ENCODE results near the gene CLCNKB.
A peak's percentile ranks its signal among the peaks of the same experiment; 100 is the strongest.

Gene CLCNKB

DNA sequence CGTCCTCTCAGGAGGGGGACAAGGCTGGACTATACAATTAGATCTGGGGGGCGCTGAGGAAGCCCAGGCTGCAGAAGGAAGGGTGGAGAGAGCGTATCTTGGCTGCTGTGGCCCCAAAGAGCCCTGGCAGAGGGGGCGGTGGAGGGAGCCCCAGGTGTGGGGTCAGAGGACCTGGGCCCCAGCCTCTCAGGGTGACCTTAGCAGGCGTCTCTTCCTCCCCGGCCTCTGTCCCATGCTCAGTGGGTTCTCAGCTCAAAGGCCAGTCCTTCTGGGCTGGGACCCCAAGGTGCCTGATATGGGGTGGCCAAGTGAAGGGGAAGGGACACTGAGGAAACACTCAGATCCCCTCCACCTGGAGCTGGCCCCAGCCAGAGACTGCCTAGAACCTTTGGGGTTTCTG is 28.0 kb downstream of the CLCNKB start:
- no peak for ATAC-seq
- TF ChIP-seq ZNF565 (CRISPR knock-in tag; conservative IDR thresholded peaks at IDR 0.05; ENCODE audit: low read depth), result no peak

DNA sequence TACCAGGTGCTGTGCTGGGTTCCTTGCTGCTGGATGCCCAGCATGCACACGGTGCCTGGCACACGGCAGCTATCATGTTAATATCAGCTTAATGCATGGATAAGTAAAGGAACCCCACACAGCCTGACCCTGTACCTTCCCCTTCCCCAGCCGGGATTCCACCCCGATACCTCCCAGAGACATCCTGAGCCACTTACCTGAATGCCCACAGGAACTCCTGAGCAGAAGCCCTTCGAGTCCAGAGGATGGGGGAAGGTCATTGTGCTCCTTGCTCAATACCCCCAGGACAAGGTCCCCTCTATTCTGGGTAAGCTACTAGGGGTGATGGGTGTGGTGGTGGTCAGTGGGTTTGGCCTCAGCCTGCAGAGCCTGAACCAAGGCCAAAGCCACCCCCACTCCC is 28.5 kb downstream of the CLCNKB start:
- ATAC-seq, result no peak
- no peak for TF ChIP-seq ESRRG (CRISPR knock-in tag; IDR thresholded peaks at IDR 0.05)
- TF ChIP-seq, protein P1, sequence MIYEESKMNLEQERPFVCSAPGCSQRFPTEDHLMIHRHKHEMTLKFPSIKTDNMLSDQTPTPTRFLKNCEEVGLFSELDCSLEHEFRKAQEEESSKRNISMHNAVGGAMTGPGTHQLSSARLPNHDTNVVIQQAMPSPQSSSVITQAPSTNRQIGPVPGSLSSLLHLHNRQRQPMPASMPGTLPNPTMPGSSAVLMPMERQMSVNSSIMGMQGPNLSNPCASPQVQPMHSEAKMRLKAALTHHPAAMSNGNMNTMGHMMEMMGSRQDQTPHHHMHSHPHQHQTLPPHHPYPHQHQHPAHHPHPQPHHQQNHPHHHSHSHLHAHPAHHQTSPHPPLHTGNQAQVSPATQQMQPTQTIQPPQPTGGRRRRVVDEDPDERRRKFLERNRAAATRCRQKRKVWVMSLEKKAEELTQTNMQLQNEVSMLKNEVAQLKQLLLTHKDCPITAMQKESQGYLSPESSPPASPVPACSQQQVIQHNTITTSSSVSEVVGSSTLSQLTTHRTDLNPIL (CRISPR knock-in tag; IDR thresholded peaks at IDR 0.05; ENCODE audit: low read depth), result no peak
- no peak for TF ChIP-seq SNAI2 (CRISPR knock-in tag; IDR thresholded peaks at IDR 0.05)
- TF ChIP-seq BACH2 (CRISPR knock-in tag; IDR thresholded peaks at IDR 0.05; ENCODE audit: borderline replicate concordance), result no peak
- TF ChIP-seq ZNF70 (CRISPR knock-in tag; IDR thresholded peaks at IDR 0.05), result no peak
- no peak for TF ChIP-seq TOX (CRISPR knock-in tag; IDR thresholded peaks at IDR 0.05; ENCODE audit: borderline replicate concordance)
- no peak for TF ChIP-seq ISL1 (CRISPR knock-in tag; IDR thresholded peaks at IDR 0.05)
- TF ChIP-seq GLIS3 (CRISPR knock-in tag; IDR thresholded peaks at IDR 0.05), result no peak
- no peak for TF ChIP-seq ZC3H10 (CRISPR knock-in tag; IDR thresholded peaks at IDR 0.05)
- TF ChIP-seq ZNF565 (CRISPR knock-in tag; conservative IDR thresholded peaks at IDR 0.05; ENCODE audit: low read depth), result no peak

DNA sequence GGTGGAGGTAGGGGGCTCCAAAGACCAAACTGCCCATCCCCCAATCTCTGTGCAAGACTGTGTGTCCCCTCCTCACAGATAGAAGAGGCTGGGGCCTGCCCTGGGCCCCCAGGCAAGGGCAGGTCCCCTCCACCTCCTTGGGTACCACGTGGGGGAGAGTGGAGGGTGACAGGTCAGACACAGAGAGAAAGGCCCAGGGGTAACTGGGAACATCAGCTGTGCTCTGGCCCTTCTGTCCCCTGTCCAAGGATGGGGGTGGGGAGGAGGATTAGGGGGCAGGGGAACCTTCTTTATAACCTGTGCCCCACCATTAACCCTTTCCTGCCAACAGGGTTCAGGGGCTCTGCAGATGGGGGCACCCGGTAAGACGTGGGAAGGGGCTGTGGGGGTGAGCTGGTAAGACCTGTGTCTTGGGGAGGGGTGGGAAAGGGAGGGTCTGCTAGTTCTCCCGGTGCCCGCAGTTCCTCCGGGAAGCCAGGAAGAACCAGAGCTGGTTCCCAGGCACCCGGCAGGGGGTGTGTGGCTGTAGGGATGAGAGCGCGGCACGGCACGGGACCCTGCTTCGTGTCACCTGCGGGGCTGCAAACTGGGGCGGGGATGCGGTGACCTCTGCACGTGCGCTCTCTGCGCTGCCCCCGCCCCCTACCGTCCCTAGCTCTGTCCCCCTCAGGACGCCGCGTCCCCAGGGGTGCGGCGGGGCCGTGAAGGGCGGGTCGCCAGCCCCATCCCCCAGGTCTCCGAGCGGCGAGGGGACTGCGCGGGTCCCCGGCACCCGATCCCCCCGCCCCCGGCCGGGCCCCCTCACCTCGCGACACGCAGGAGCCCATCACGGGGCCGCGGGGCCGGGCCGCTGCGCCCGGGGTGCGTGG is 29.3 kb downstream of the CLCNKB start:
- TF ChIP-seq PPARA (CRISPR knock-in tag; IDR thresholded peaks at IDR 0.05; ENCODE audit: borderline replicate concordance) (no peak), ZNF70 (CRISPR knock-in tag; IDR thresholded peaks at IDR 0.05) (no peak), ZFP3 (CRISPR knock-in tag; IDR thresholded peaks at IDR 0.05) (no peak), TOX (CRISPR knock-in tag; IDR thresholded peaks at IDR 0.05; ENCODE audit: borderline replicate concordance) (no peak), SNAI2 (CRISPR knock-in tag; IDR thresholded peaks at IDR 0.05) (no peak), TCF4 (CRISPR knock-in tag; IDR thresholded peaks at IDR 0.05; ENCODE audit: borderline replicate concordance) (no peak), ZNF8 (CRISPR knock-in tag; IDR thresholded peaks at IDR 0.05) (no peak), CSDC2 (CRISPR knock-in tag; IDR thresholded peaks at IDR 0.05) (no peak)
- ATAC-seq, result no peak

DNA sequence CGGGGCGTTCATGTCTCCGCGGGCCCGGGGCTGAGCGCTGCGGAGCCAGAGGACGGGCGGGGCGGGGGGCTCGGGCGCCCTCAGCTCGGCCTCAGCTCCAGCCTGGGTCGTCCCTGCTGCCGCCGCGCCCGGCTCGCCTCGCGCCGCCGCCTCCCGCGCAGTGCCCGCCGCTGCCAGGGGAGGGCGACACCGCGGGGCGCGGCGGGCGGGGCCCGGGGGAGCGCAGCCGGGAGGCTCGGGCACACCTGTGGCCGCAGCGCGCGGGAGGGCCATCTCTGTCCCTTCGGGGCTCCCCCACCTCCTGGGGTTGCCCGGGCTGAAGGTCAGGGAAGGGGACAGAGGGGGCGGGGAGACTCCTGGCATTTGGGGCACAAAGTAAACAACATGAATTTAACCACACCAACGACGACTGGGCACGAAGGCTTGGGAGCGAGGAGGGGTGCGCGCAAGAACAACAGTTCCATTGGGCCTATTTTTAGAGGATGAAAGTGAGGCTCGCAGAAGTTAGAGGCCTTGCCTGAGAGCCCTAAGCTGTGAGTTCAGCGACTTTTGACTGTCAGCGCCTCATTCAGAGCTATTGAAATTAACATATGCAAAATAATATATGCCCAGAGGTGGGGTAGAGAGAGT is 30.0 kb downstream of the CLCNKB start, which contains the start of gene FAM131C:
Gene FAM131C (minus strand): TSS at position 162 of the 630 bp plus-strand sequence. CDS start 209 bp downstream, outside the sequence.
- TF ChIP-seq ZNF70 (CRISPR knock-in tag; IDR thresholded peaks at IDR 0.05) (no peak), ZFP30 (CRISPR knock-in tag; IDR thresholded peaks at IDR 0.05) (no peak), PPARA (CRISPR knock-in tag; IDR thresholded peaks at IDR 0.05; ENCODE audit: borderline replicate concordance) (no peak), ZFP3 (CRISPR knock-in tag; IDR thresholded peaks at IDR 0.05) (no peak), CSDC2 (CRISPR knock-in tag; IDR thresholded peaks at IDR 0.05) (no peak), SNAI2 (CRISPR knock-in tag; IDR thresholded peaks at IDR 0.05) (no peak), ZC3H10 (CRISPR knock-in tag; IDR thresholded peaks at IDR 0.05) (no peak), TCF4 (CRISPR knock-in tag; IDR thresholded peaks at IDR 0.05; ENCODE audit: borderline replicate concordance) (no peak), TOX (CRISPR knock-in tag; IDR thresholded peaks at IDR 0.05; ENCODE audit: borderline replicate concordance) (no peak), ISL1 (CRISPR knock-in tag; IDR thresholded peaks at IDR 0.05) (no peak), ESRRG (CRISPR knock-in tag; IDR thresholded peaks at IDR 0.05) (no peak), ZNF8 (CRISPR knock-in tag; IDR thresholded peaks at IDR 0.05) (no peak), OSR1 (CRISPR knock-in tag; IDR thresholded peaks at IDR 0.05) (no peak), ZNF565 (CRISPR knock-in tag; conservative IDR thresholded peaks at IDR 0.05; ENCODE audit: low read depth) (no peak), GLIS3 (CRISPR knock-in tag; IDR thresholded peaks at IDR 0.05) (no peak)
- TF ChIP-seq, protein P2, sequence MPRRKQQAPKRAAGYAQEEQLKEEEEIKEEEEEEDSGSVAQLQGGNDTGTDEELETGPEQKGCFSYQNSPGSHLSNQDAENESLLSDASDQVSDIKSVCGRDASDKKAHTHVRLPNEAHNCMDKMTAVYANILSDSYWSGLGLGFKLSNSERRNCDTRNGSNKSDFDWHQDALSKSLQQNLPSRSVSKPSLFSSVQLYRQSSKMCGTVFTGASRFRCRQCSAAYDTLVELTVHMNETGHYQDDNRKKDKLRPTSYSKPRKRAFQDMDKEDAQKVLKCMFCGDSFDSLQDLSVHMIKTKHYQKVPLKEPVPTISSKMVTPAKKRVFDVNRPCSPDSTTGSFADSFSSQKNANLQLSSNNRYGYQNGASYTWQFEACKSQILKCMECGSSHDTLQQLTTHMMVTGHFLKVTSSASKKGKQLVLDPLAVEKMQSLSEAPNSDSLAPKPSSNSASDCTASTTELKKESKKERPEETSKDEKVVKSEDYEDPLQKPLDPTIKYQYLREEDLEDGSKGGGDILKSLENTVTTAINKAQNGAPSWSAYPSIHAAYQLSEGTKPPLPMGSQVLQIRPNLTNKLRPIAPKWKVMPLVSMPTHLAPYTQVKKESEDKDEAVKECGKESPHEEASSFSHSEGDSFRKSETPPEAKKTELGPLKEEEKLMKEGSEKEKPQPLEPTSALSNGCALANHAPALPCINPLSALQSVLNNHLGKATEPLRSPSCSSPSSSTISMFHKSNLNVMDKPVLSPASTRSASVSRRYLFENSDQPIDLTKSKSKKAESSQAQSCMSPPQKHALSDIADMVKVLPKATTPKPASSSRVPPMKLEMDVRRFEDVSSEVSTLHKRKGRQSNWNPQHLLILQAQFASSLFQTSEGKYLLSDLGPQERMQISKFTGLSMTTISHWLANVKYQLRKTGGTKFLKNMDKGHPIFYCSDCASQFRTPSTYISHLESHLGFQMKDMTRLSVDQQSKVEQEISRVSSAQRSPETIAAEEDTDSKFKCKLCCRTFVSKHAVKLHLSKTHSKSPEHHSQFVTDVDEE (CRISPR knock-in tag; IDR thresholded peaks at IDR 0.05), result no peak
- TF ChIP-seq, protein P3, sequence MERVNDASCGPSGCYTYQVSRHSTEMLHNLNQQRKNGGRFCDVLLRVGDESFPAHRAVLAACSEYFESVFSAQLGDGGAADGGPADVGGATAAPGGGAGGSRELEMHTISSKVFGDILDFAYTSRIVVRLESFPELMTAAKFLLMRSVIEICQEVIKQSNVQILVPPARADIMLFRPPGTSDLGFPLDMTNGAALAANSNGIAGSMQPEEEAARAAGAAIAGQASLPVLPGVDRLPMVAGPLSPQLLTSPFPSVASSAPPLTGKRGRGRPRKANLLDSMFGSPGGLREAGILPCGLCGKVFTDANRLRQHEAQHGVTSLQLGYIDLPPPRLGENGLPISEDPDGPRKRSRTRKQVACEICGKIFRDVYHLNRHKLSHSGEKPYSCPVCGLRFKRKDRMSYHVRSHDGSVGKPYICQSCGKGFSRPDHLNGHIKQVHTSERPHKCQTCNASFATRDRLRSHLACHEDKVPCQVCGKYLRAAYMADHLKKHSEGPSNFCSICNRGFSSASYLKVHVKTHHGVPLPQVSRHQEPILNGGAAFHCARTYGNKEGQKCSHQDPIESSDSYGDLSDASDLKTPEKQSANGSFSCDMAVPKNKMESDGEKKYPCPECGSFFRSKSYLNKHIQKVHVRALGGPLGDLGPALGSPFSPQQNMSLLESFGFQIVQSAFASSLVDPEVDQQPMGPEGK (CRISPR knock-in tag; IDR thresholded peaks at IDR 0.05; ENCODE audit: borderline replicate concordance), result no peak
- TF ChIP-seq, protein P4, sequence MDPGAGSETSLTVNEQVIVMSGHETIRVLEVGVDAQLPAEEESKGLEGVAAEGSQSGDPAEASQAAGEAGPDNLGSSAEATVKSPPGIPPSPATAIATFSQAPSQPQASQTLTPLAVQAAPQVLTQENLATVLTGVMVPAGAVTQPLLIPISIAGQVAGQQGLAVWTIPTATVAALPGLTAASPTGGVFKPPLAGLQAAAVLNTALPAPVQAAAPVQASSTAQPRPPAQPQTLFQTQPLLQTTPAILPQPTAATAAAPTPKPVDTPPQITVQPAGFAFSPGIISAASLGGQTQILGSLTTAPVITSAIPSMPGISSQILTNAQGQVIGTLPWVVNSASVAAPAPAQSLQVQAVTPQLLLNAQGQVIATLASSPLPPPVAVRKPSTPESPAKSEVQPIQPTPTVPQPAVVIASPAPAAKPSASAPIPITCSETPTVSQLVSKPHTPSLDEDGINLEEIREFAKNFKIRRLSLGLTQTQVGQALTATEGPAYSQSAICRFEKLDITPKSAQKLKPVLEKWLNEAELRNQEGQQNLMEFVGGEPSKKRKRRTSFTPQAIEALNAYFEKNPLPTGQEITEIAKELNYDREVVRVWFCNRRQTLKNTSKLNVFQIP (CRISPR knock-in tag; IDR thresholded peaks at IDR 0.05; ENCODE audit: borderline replicate concordance, low read depth), result no peak
- TF ChIP-seq, protein P5, sequence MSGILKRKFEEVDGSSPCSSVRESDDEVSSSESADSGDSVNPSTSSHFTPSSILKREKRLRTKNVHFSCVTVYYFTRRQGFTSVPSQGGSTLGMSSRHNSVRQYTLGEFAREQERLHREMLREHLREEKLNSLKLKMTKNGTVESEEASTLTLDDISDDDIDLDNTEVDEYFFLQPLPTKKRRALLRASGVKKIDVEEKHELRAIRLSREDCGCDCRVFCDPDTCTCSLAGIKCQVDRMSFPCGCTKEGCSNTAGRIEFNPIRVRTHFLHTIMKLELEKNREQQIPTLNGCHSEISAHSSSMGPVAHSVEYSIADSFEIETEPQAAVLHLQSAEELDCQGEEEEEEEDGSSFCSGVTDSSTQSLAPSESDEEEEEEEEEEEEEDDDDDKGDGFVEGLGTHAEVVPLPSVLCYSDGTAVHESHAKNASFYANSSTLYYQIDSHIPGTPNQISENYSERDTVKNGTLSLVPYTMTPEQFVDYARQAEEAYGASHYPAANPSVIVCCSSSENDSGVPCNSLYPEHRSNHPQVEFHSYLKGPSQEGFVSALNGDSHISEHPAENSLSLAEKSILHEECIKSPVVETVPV (CRISPR knock-in tag; IDR thresholded peaks at IDR 0.05), result no peak
- TF ChIP-seq, protein P1 (CRISPR knock-in tag; IDR thresholded peaks at IDR 0.05; ENCODE audit: low read depth), result no peak
- peak; percentile 44 for ATAC-seq
